Liver (tissue), 9 donors: ENCODE measurements around the gene TEX14. TPM values are rescaled to one million over a fixed set of nuclear protein-coding genes. Genes with fewer than 3 reads are reported as not detected.

Source experiments
- DNase-seq: peaks from one replicate; pipeline ENCODE4 v3.0.0-alpha.2; 2017; ENCODE audit warnings: low spot score
- H3K27ac ChIP-seq, 2 donors: one replicate each; pipeline ENCODE4 v1.7.0; 2013; ENCODE audit warnings: inconsistent platforms in 2 of 2, low read length in 2 of 2, control low read depth in 1 of 2, low read depth in 1 of 2, mild to moderate bottlenecking in 1 of 2
- H3K27me3 ChIP-seq, 4 donors: one replicate each; pipeline versions ENCODE4 v1.6.1 to v1.7.0; 2013; ENCODE audit warnings: low read length in 3 of 4, inconsistent platforms in 1 of 4, mild to moderate bottlenecking in 1 of 4, moderate library complexity in 1 of 4; ENCODE audit not compliant: control insufficient read depth in 4 of 4, insufficient read depth in 4 of 4
- H3K36me3 ChIP-seq, 4 donors: one replicate each; pipeline versions ENCODE4 v1.6.1 to v1.7.0; 2013; ENCODE audit warnings: low read length in 3 of 4, mild to moderate bottlenecking in 3 of 4, low read depth in 1 of 4, moderate library complexity in 1 of 4; ENCODE audit not compliant: control insufficient read depth in 4 of 4, insufficient read depth in 3 of 4
- H3K4me1 ChIP-seq, 4 donors: one replicate each; pipeline versions ENCODE4 v1.6.1 to v1.7.0; 2013; ENCODE audit warnings: low read length in 3 of 4, mild to moderate bottlenecking in 3 of 4, moderate library complexity in 1 of 4; ENCODE audit not compliant: control insufficient read depth in 4 of 4, insufficient read depth in 4 of 4
- H3K4me3 ChIP-seq, 3 donors: one replicate each; pipeline versions ENCODE4 v1.6.1 to v1.7.0; 2013; ENCODE audit warnings: low read length in 3 of 3, control low read depth in 1 of 3, low read depth in 1 of 3, mild to moderate bottlenecking in 1 of 3
- H3K9ac ChIP-seq, 2 donors: one replicate each; pipeline ENCODE4 v1.7.0; 2013; ENCODE audit warnings: low read length in 2 of 2, mild to moderate bottlenecking in 2 of 2, moderate library complexity in 2 of 2, control low read depth in 1 of 2, low read depth in 1 of 2
- H3K9me3 ChIP-seq, 4 donors: one replicate each; pipeline versions ENCODE4 v1.6.1 to v1.7.0; 2013; ENCODE audit warnings: low read length in 3 of 4; ENCODE audit not compliant: control insufficient read depth in 4 of 4
- EGR1 ChIP-seq, 2 donors: IDR thresholded peaks; 2 replicates each; pipeline ENCODE4 v1.6.1; 2016 to 2018; ENCODE audit warnings: antibody characterized with exemption in 2 of 2, low read depth in 2 of 2
- FOXA1 ChIP-seq: IDR thresholded peaks from 2 replicates; pipeline ENCODE4 v1.6.1; 2016; ENCODE audit warnings: antibody characterized with exemption
- FOXA2 ChIP-seq: IDR thresholded peaks from 2 replicates; pipeline ENCODE4 v1.6.1; 2016; ENCODE audit warnings: antibody characterized with exemption
- GABPA ChIP-seq, 2 donors: IDR thresholded peaks in 1 of 2; conservative IDR thresholded peaks in 1 of 2; 2 replicates each; pipeline ENCODE4 v1.6.1; 2016; ENCODE audit warnings: antibody characterized with exemption in 2 of 2, mild to moderate bottlenecking in 1 of 2, moderate library complexity in 1 of 2
- HNF4A ChIP-seq, 2 donors: conservative IDR thresholded peaks; 2 replicates each; pipeline ENCODE4 v1.6.1; 2016; ENCODE audit warnings: antibody characterized with exemption in 2 of 2, mild to moderate bottlenecking in 2 of 2
- HNF4G ChIP-seq: IDR thresholded peaks from 2 replicates; pipeline ENCODE4 v1.6.1; 2016; ENCODE audit warnings: antibody characterized with exemption
- JUND ChIP-seq, 2 donors: IDR thresholded peaks; 2 replicates each; pipeline ENCODE4 v1.6.1; 2016; ENCODE audit warnings: antibody characterized with exemption in 2 of 2
- NR2F2 ChIP-seq: IDR thresholded peaks from 2 replicates; pipeline ENCODE4 v1.6.1; 2016; ENCODE audit warnings: antibody characterized with exemption
- RAD21 ChIP-seq, 2 donors: IDR thresholded peaks; 2 replicates each; pipeline ENCODE4 v1.6.1; 2016; ENCODE audit warnings: antibody characterized with exemption in 2 of 2, mild to moderate bottlenecking in 2 of 2
- REST ChIP-seq: IDR thresholded peaks from 2 replicates; pipeline ENCODE4 v1.6.1; 2016; ENCODE audit warnings: antibody characterized with exemption, mild to moderate bottlenecking
- RXRA ChIP-seq, 2 donors: IDR thresholded peaks; 2 replicates each; pipeline ENCODE4 v1.6.1; 2017 to 2018; ENCODE audit warnings: antibody characterized with exemption in 2 of 2, mild to moderate bottlenecking in 1 of 2
- SP1 ChIP-seq: IDR thresholded peaks from 2 replicates; pipeline ENCODE4 v1.6.1; 2018; ENCODE audit warnings: antibody characterized with exemption, mild to moderate bottlenecking
- TAF1 ChIP-seq: conservative IDR thresholded peaks from 2 replicates; pipeline ENCODE4 v1.6.1; 2016; ENCODE audit warnings: antibody characterized with exemption, mild to moderate bottlenecking
- YY1 ChIP-seq: IDR thresholded peaks from 2 replicates; pipeline ENCODE4 v1.6.1; 2016; ENCODE audit warnings: antibody characterized with exemption, mild to moderate bottlenecking
- WGBS: extraction: QIAGEN DNeasy Blood & Tissue Kit; methylation state at CpG from one replicate; pipeline ENCODE4 v1.1.7; 2013; 5-methylcytosine and 5-hydroxymethylcytosine counted together
- polyA plus RNA-seq, 2 donors: library from polyadenylated mRNA; stranded (reverse) in 1 of 2; unstranded in 1 of 2; fragments of 200-250 nt in 1 of 2; fragments of >200 nt in 1 of 2; fragmentation: Nextera tagmentation in 1 of 2; extraction: Ambion mirVana in 1 of 2; gene quantifications; one replicate each; pipeline versions ENCODE4 v1.2.1 to v1.2.3, GENCODE V29; 2013 to 2015
- total RNA-seq, 2 donors: library from RNA; depleted of rRNA; stranded (reverse); fragments of >200 nt; gene quantifications; one replicate each; pipeline ENCODE4 v1.2.3, GENCODE V29; 2014
- TF ChIP-seq, protein P1 (sequence below): IDR thresholded peaks from 2 replicates; pipeline ENCODE4 v1.6.1; 2016; ENCODE audit warnings: antibody characterized with exemption
- TF ChIP-seq, protein P2 (sequence below): IDR thresholded peaks from 2 replicates; pipeline ENCODE4 v1.6.1; 2016; ENCODE audit warnings: antibody characterized with exemption
- TF ChIP-seq, protein P3 (sequence below): IDR thresholded peaks from 2 replicates; pipeline ENCODE4 v1.6.1; 2016; ENCODE audit warnings: antibody characterized with exemption
- TF ChIP-seq, protein P4 (sequence below): fragments of 150-350 bp; IDR thresholded peaks from 2 replicates; pipeline ENCODE4 v1.5.1; 2017; ENCODE audit warnings: improper control_type of control experiment, low read depth, low read length; ENCODE audit not compliant: missing input control
- donor health status: healthy.
- donor health status: healthy.
- donor health status: healthy.
- donor health status: healthy.
- donor health status: healthy.

Gene TEX14
- total and polyA plus RNA-seq, 4 donors = 0.01 to 0.17 (median 0.13) TPM

GRCh38 chr17:58671969-58672368 lies 19.9 kb downstream of the TEX14 start:
- H3K9ac ChIP-seq = no peak overlapping the region
- 92% methylated on average over 3 of the region's 3 CpGs for WGBS

More at GRCh38 chr17:58671969-58672368, 19.9 kb downstream of the TEX14 start:
- no peak for DNase-seq
- Histone ChIP-seq H3K36me3 (no peaks in the 10 kb centered on the region), H3K4me1 (no peaks in the 10 kb centered on the region), H3K27ac (no peak overlapping the region), H3K4me3 (no peak overlapping the region), H3K9me3 (no peaks in the 10 kb centered on the region), H3K27me3 (no peaks in the 10 kb centered on the region)
- no peak for TF ChIP-seq FOXA2
- TF ChIP-seq YY1 = no peak
- TF ChIP-seq TAF1 = no peak
- no peak for TF ChIP-seq HNF4G
- TF ChIP-seq RAD21 (IDR thresholded peaks at IDR 0.05) = no peak
- TF ChIP-seq, protein P1, sequence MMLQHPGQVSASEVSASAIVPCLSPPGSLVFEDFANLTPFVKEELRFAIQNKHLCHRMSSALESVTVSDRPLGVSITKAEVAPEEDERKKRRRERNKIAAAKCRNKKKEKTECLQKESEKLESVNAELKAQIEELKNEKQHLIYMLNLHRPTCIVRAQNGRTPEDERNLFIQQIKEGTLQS = no peak
- TF ChIP-seq GABPA (IDR thresholded peaks at IDR 0.05 in 1 of 2, conservative IDR thresholded peaks at IDR 0.05 in 1 of 2) = no peak
- no peak for TF ChIP-seq REST
- TF ChIP-seq, protein P2, sequence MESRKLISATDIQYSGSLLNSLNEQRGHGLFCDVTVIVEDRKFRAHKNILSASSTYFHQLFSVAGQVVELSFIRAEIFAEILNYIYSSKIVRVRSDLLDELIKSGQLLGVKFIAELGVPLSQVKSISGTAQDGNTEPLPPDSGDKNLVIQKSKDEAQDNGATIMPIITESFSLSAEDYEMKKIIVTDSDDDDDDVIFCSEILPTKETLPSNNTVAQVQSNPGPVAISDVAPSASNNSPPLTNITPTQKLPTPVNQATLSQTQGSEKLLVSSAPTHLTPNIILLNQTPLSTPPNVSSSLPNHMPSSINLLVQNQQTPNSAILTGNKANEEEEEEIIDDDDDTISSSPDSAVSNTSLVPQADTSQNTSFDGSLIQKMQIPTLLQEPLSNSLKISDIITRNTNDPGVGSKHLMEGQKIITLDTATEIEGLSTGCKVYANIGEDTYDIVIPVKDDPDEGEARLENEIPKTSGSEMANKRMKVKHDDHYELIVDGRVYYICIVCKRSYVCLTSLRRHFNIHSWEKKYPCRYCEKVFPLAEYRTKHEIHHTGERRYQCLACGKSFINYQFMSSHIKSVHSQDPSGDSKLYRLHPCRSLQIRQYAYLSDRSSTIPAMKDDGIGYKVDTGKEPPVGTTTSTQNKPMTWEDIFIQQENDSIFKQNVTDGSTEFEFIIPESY = no peak
- no peak for TF ChIP-seq HNF4A (conservative IDR thresholded peaks at IDR 0.05)
- no peak for TF ChIP-seq FOXA1
- TF ChIP-seq SP1 = no peak
- no peak for TF ChIP-seq JUND (IDR thresholded peaks at IDR 0.05)
- no peak for TF ChIP-seq RXRA (IDR thresholded peaks at IDR 0.05)
- TF ChIP-seq NR2F2 = no peak
- TF ChIP-seq EGR1 (IDR thresholded peaks at IDR 0.05; ENCODE audit: low read depth in 2 of 2) = no peak
- TF ChIP-seq, protein P3, sequence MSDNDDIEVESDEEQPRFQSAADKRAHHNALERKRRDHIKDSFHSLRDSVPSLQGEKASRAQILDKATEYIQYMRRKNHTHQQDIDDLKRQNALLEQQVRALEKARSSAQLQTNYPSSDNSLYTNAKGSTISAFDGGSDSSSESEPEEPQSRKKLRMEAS = no peak
- TF ChIP-seq, protein P4, sequence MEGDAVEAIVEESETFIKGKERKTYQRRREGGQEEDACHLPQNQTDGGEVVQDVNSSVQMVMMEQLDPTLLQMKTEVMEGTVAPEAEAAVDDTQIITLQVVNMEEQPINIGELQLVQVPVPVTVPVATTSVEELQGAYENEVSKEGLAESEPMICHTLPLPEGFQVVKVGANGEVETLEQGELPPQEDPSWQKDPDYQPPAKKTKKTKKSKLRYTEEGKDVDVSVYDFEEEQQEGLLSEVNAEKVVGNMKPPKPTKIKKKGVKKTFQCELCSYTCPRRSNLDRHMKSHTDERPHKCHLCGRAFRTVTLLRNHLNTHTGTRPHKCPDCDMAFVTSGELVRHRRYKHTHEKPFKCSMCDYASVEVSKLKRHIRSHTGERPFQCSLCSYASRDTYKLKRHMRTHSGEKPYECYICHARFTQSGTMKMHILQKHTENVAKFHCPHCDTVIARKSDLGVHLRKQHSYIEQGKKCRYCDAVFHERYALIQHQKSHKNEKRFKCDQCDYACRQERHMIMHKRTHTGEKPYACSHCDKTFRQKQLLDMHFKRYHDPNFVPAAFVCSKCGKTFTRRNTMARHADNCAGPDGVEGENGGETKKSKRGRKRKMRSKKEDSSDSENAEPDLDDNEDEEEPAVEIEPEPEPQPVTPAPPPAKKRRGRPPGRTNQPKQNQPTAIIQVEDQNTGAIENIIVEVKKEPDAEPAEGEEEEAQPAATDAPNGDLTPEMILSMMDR = no peak
